Liver (tissue), 9 donors: ENCODE measurements around the gene KIF3C. TPM values are rescaled to one million over a fixed set of nuclear protein-coding genes. Genes with fewer than 3 reads are reported as not detected.
A peak's percentile ranks its signal among the peaks of the same experiment; 100 is the strongest.

Source experiments
- DNase-seq: peaks from one replicate; pipeline ENCODE4 v3.0.0-alpha.2; 2017; ENCODE audit warnings: low spot score
- H3K27ac ChIP-seq, 2 donors: one replicate each; pipeline ENCODE4 v1.7.0; 2013; ENCODE audit warnings: inconsistent platforms in 2 of 2, low read length in 2 of 2, control low read depth in 1 of 2, low read depth in 1 of 2, mild to moderate bottlenecking in 1 of 2
- H3K27me3 ChIP-seq, 4 donors: one replicate each; pipeline versions ENCODE4 v1.6.1 to v1.7.0; 2013; ENCODE audit warnings: low read length in 3 of 4, inconsistent platforms in 1 of 4, mild to moderate bottlenecking in 1 of 4, moderate library complexity in 1 of 4; ENCODE audit not compliant: control insufficient read depth in 4 of 4, insufficient read depth in 4 of 4
- H3K36me3 ChIP-seq, 4 donors: one replicate each; pipeline versions ENCODE4 v1.6.1 to v1.7.0; 2013; ENCODE audit warnings: low read length in 3 of 4, mild to moderate bottlenecking in 3 of 4, low read depth in 1 of 4, moderate library complexity in 1 of 4; ENCODE audit not compliant: control insufficient read depth in 4 of 4, insufficient read depth in 3 of 4
- H3K4me1 ChIP-seq, 4 donors: one replicate each; pipeline versions ENCODE4 v1.6.1 to v1.7.0; 2013; ENCODE audit warnings: low read length in 3 of 4, mild to moderate bottlenecking in 3 of 4, moderate library complexity in 1 of 4; ENCODE audit not compliant: control insufficient read depth in 4 of 4, insufficient read depth in 4 of 4
- H3K4me3 ChIP-seq, 3 donors: one replicate each; pipeline versions ENCODE4 v1.6.1 to v1.7.0; 2013; ENCODE audit warnings: low read length in 3 of 3, control low read depth in 1 of 3, low read depth in 1 of 3, mild to moderate bottlenecking in 1 of 3
- H3K9ac ChIP-seq, 2 donors: one replicate each; pipeline ENCODE4 v1.7.0; 2013; ENCODE audit warnings: low read length in 2 of 2, mild to moderate bottlenecking in 2 of 2, moderate library complexity in 2 of 2, control low read depth in 1 of 2, low read depth in 1 of 2
- H3K9me3 ChIP-seq, 4 donors: one replicate each; pipeline versions ENCODE4 v1.6.1 to v1.7.0; 2013; ENCODE audit warnings: low read length in 3 of 4; ENCODE audit not compliant: control insufficient read depth in 4 of 4
- CTCF ChIP-seq: fragments of 150-350 bp; IDR thresholded peaks from 2 replicates; pipeline ENCODE4 v1.5.1; 2017; ENCODE audit warnings: improper control_type of control experiment, low read depth, low read length; ENCODE audit not compliant: missing input control
- FOXA2 ChIP-seq: IDR thresholded peaks from 2 replicates; pipeline ENCODE4 v1.6.1; 2016; ENCODE audit warnings: antibody characterized with exemption
- GABPA ChIP-seq, 2 donors: IDR thresholded peaks in 1 of 2; conservative IDR thresholded peaks in 1 of 2; 2 replicates each; pipeline ENCODE4 v1.6.1; 2016; ENCODE audit warnings: antibody characterized with exemption in 2 of 2, mild to moderate bottlenecking in 1 of 2, moderate library complexity in 1 of 2
- HNF4A ChIP-seq, 2 donors: conservative IDR thresholded peaks; 2 replicates each; pipeline ENCODE4 v1.6.1; 2016; ENCODE audit warnings: antibody characterized with exemption in 2 of 2, mild to moderate bottlenecking in 2 of 2
- HNF4G ChIP-seq: IDR thresholded peaks from 2 replicates; pipeline ENCODE4 v1.6.1; 2016; ENCODE audit warnings: antibody characterized with exemption
- JUND ChIP-seq, 2 donors: IDR thresholded peaks; 2 replicates each; pipeline ENCODE4 v1.6.1; 2016; ENCODE audit warnings: antibody characterized with exemption in 2 of 2
- MAX ChIP-seq: IDR thresholded peaks from 2 replicates; pipeline ENCODE4 v1.6.1; 2016; ENCODE audit warnings: antibody characterized with exemption
- NR2F2 ChIP-seq: IDR thresholded peaks from 2 replicates; pipeline ENCODE4 v1.6.1; 2016; ENCODE audit warnings: antibody characterized with exemption
- REST ChIP-seq: IDR thresholded peaks from 2 replicates; pipeline ENCODE4 v1.6.1; 2016; ENCODE audit warnings: antibody characterized with exemption, mild to moderate bottlenecking
- SP1 ChIP-seq: IDR thresholded peaks from 2 replicates; pipeline ENCODE4 v1.6.1; 2018; ENCODE audit warnings: antibody characterized with exemption, mild to moderate bottlenecking
- TAF1 ChIP-seq: conservative IDR thresholded peaks from 2 replicates; pipeline ENCODE4 v1.6.1; 2016; ENCODE audit warnings: antibody characterized with exemption, mild to moderate bottlenecking
- WGBS: extraction: QIAGEN DNeasy Blood & Tissue Kit; methylation state at CpG from one replicate; pipeline ENCODE4 v1.1.7; 2013; 5-methylcytosine and 5-hydroxymethylcytosine counted together
- polyA plus RNA-seq, 2 donors: library from polyadenylated mRNA; stranded (reverse) in 1 of 2; unstranded in 1 of 2; fragments of 200-250 nt in 1 of 2; fragments of >200 nt in 1 of 2; fragmentation: Nextera tagmentation in 1 of 2; extraction: Ambion mirVana in 1 of 2; gene quantifications; one replicate each; pipeline versions ENCODE4 v1.2.1 to v1.2.3, GENCODE V29; 2013 to 2015
- total RNA-seq, 2 donors: library from RNA; depleted of rRNA; stranded (reverse); fragments of >200 nt; gene quantifications; one replicate each; pipeline ENCODE4 v1.2.3, GENCODE V29; 2014
- donor health status: healthy.
- donor health status: healthy.
- donor health status: healthy.
- donor health status: healthy.
- donor health status: healthy.

KIF3C gene
- total and polyA plus RNA-seq, 4 donors, result 0.26 to 0.93 (median 0.67) TPM

- Histone ChIP-seq H3K27ac (no peak overlapping the region), H3K27me3 (no peaks in the 10 kb centered on the region), H3K9me3 (no peaks in the 10 kb centered on the region), H3K9ac (no peak overlapping the region), H3K36me3 (no peaks in the 10 kb centered on the region), H3K4me1 (no peaks in the 10 kb centered on the region), H3K4me3 (no peak overlapping the region)
- no peak for DNase-seq
- TF ChIP-seq CTCF (no peak), HNF4G (no peak), FOXA2 (no peak), GABPA (IDR thresholded peaks at IDR 0.05 in 1 of 2, conservative IDR thresholded peaks at IDR 0.05 in 1 of 2) (no peak), JUND (IDR thresholded peaks at IDR 0.05) (no peak), SP1 (no peak), MAX (no peak), HNF4A (conservative IDR thresholded peaks at IDR 0.05) (no peak)
- WGBS, result 88% methylated on average over 2 of the region's 2 CpGs
Observed at GRCh38 chr2:25885933-25886332, 96.4 kb downstream of the KIF3C start.

- Histone ChIP-seq H3K27me3 (no peaks in the 10 kb centered on the region), H3K36me3 (no peaks in the 10 kb centered on the region), H3K27ac (no peak overlapping the region), H3K9ac (no peak overlapping the region), H3K4me1 (peaks cover 2 to 13% (median 10%) of the 10 kb centered on the region in 4 donors), H3K4me3 (no peak overlapping the region), H3K9me3 (no peaks in the 10 kb centered on the region)
- TF ChIP-seq NR2F2, result no peak
- no peak for TF ChIP-seq TAF1
- TF ChIP-seq CTCF, result no peak
- WGBS, result 81% methylated on average over 4 of the region's 4 CpGs
- no peak for DNase-seq
Observed at GRCh38 chr2:25881764-25882163, 100.5 kb downstream of the KIF3C start.

GRCh38 chr2:25879133-25879730 is 103.1 kb downstream of the KIF3C start:
- Histone ChIP-seq H3K4me3 (peak overlapping the region in 2 of 3 donors; percentile 45 to 70), H3K27me3 (no peaks in the 10 kb centered on the region), H3K9me3 (no peaks in the 10 kb centered on the region), H3K27ac (peak overlapping the region in 1 of 2 donors; percentile 81), H3K9ac (no peak overlapping the region), H3K36me3 (peaks cover 0 to 2% (median under 1%) of the 10 kb centered on the region in 4 donors), H3K4me1 (peaks cover 3 to 22% (median 15%) of the 10 kb centered on the region in 4 donors)
- TF ChIP-seq JUND (IDR thresholded peaks at IDR 0.05) (peak in 1 of 2 donors; percentile 17), REST (no peak)
- 73% methylated on average over 5 of the region's 5 CpGs for WGBS
- no peak for DNase-seq
